Neural cell (in vitro differentiated cells): ENCODE measurements around the gene PRUNE2. TPM values are rescaled to one million over a fixed set of nuclear protein-coding genes. Genes with fewer than 3 reads are reported as not detected.

Experiments used
- H2AFZ ChIP-seq: fragments of 200-600, 300-800 bp; sonication (generic), shearing (Covaris generic); 2 replicates; pipeline ENCODE4 v1.6.0; 2014; ENCODE audit warnings: low read depth, mild to moderate bottlenecking, antibody characterized with exemption, low read length, moderate library complexity
- H3F3A ChIP-seq: fragments of 200-600 bp; shearing (Covaris generic); 2 replicates; pipeline ENCODE4 v1.6.1; 2016; ENCODE audit warnings: mild to moderate bottlenecking, moderate library complexity, mixed read lengths, antibody characterized with exemption, low read length; ENCODE audit not compliant: insufficient read depth, poor library complexity, severe bottlenecking
- H3K27ac ChIP-seq: fragments of 200-600, 300-800 bp; sonication (generic), shearing (Covaris generic); 2 replicates; pipeline ENCODE4 v1.5.1; 2014; ENCODE audit warnings: mild to moderate bottlenecking, low read length, moderate library complexity
- H3K27me3 ChIP-seq: fragments of 300-800, 200-600 bp; sonication (generic), shearing (Covaris generic); 2 replicates; pipeline ENCODE4 v1.6.0; 2014; ENCODE audit warnings: mild to moderate bottlenecking, low read depth, low read length, moderate library complexity; ENCODE audit not compliant: insufficient read depth
- H3K36me3 ChIP-seq: fragments of 300-800, 200-600 bp; sonication (generic), shearing (Covaris generic); 2 replicates; pipeline ENCODE4 v1.5.1; 2014; ENCODE audit warnings: mild to moderate bottlenecking, antibody characterized with exemption, low read length, moderate library complexity; ENCODE audit not compliant: insufficient read depth
- H3K4me2 ChIP-seq: fragments of 300-800, 200-600 bp; sonication (generic), shearing (Covaris generic); 2 replicates; pipeline ENCODE4 v1.6.0; 2014; ENCODE audit warnings: mild to moderate bottlenecking, low read length
- H3K4me3 ChIP-seq: fragments of 300-800, 200-600 bp; sonication (generic), shearing (Covaris generic); 2 replicates; pipeline ENCODE4 v1.5.1; 2014; ENCODE audit warnings: mild to moderate bottlenecking, low read length, moderate library complexity
- H3K79me2 ChIP-seq: fragments of 200-600 bp; shearing (Covaris generic); replicated peaks from 2 replicates; pipeline ENCODE4 v1.6.0; 2014; ENCODE audit warnings: mild to moderate bottlenecking, low read length, moderate library complexity; ENCODE audit not compliant: insufficient read depth
- H3K9ac ChIP-seq: fragments of 300-800, 200-600 bp; sonication (generic), shearing (Covaris generic); 2 replicates; pipeline ENCODE4 v1.6.1; 2016; ENCODE audit warnings: mild to moderate bottlenecking, low read length, mixed read lengths
- H3K9me2 ChIP-seq: fragments of 200-600 bp; shearing (Covaris generic); 2 replicates; pipeline ENCODE4 v1.6.1; 2016; ENCODE audit warnings: mild to moderate bottlenecking, low read length, mixed read lengths; ENCODE audit not compliant: insufficient read depth
- H3K9me3 ChIP-seq: fragments of 200-600, 300-800 bp; sonication (generic), shearing (Covaris generic); 2 replicates; pipeline ENCODE4 v1.6.1; 2016; ENCODE audit warnings: mild to moderate bottlenecking, mixed run types, low read length, moderate library complexity, mixed read lengths
- H4K20me1 ChIP-seq: fragments of 200-600 bp; shearing (Covaris generic); 2 replicates; pipeline ENCODE4 v1.6.1; 2016; ENCODE audit warnings: mild to moderate bottlenecking, mixed run types; ENCODE audit not compliant: insufficient read depth
- CTCF ChIP-seq: fragments of 450-650 bp; IDR thresholded peaks from 2 replicates; pipeline ENCODE4 v1.5.1; 2014; ENCODE audit warnings: antibody characterized with exemption, mild to moderate bottlenecking, moderate library complexity; ENCODE audit not compliant: poor library complexity, severe bottlenecking
- EP300 ChIP-seq: fragments of 450-650 bp; conservative IDR thresholded peaks from 2 replicates; pipeline ENCODE4 v1.6.1; 2014; ENCODE audit warnings: antibody characterized with exemption, mild to moderate bottlenecking, moderate library complexity; ENCODE audit not compliant: poor library complexity, severe bottlenecking
- EZH2 ChIP-seq: fragments of 200-600, 300-800 bp; shearing (Covaris generic), sonication (generic); IDR thresholded peaks from 2 replicates; pipeline ENCODE4 v1.6.1; 2014; ENCODE audit warnings: antibody characterized with exemption, low read length, borderline replicate concordance, mild to moderate bottlenecking; ENCODE audit not compliant: insufficient read depth, poor library complexity, severe bottlenecking
- MXI1 ChIP-seq: fragments of 450-650 bp; conservative IDR thresholded peaks from 2 replicates; pipeline ENCODE4 v1.6.1; 2014; ENCODE audit warnings: antibody characterized with exemption, mild to moderate bottlenecking; ENCODE audit not compliant: poor library complexity, severe bottlenecking
- POLR2AphosphoS5 ChIP-seq: IDR thresholded peaks from 2 replicates; pipeline ENCODE4 v1.6.1; 2012
- RAD21 ChIP-seq: fragments of 450-650 bp; conservative IDR thresholded peaks from 2 replicates; pipeline ENCODE4 v1.6.1; 2014; ENCODE audit warnings: antibody characterized with exemption, mild to moderate bottlenecking, moderate library complexity
- REST ChIP-seq: IDR thresholded peaks from 2 replicates; pipeline ENCODE4 v1.6.1; 2012; ENCODE audit warnings: borderline replicate concordance
- SMC3 ChIP-seq: fragments of 450-650 bp; conservative IDR thresholded peaks from 2 replicates; pipeline ENCODE4 v1.6.1; 2014; ENCODE audit warnings: antibody characterized with exemption, mild to moderate bottlenecking, moderate library complexity; ENCODE audit not compliant: poor library complexity
- TAF1 ChIP-seq: IDR thresholded peaks from 2 replicates; pipeline ENCODE4 v1.6.1; 2012; ENCODE audit warnings: low read depth
- polyA plus RNA-seq: library from polyadenylated mRNA; depleted of rRNA; stranded (reverse); fragments of >200 nt; gene quantifications from 2 replicates; pipeline ENCODE4 v1.2.3, GENCODE V29; 2014

The PRUNE2 gene
- polyA plus RNA-seq, 1 donor from 2014 or later: 9.7 TPM

- no peak for TF ChIP-seq RAD21
- TF ChIP-seq MXI1: no peak
- no peak for TF ChIP-seq TAF1
- TF ChIP-seq EZH2: no peak
- TF ChIP-seq POLR2AphosphoS5: no peak
- no peak for TF ChIP-seq REST
- no peak for TF ChIP-seq EP300
- TF ChIP-seq SMC3: no peak
- TF ChIP-seq CTCF: no peak
- Histone ChIP-seq H3K4me3 (no peak overlapping the region), H3K9ac (no peak overlapping the region), H3K79me2 (no peaks in the 10 kb centered on the region), H3K36me3 (no peaks in the 10 kb centered on the region), H2AFZ (no peak overlapping the region), H3K27ac (no peak overlapping the region), H3K9me2 (no peaks in the 10 kb centered on the region), H3K27me3 (no peaks in the 10 kb centered on the region), H3K4me2 (no peak overlapping the region), H3F3A (no peaks in the 10 kb centered on the region), H3K9me3 (no peaks in the 10 kb centered on the region), H4K20me1 (no peaks in the 10 kb centered on the region)
These were observed 288.3 kb downstream of the PRUNE2 start for GRCh38 chr9:76617497-76618175.

- Histone ChIP-seq H3K9me2 (no peaks in the 10 kb centered on the region), H3K36me3 (no peaks in the 10 kb centered on the region), H3K4me3 (no peak overlapping the region), H3K4me2 (no peak overlapping the region), H3K9ac (no peak overlapping the region), H3K79me2 (no peaks in the 10 kb centered on the region), H3F3A (no peaks in the 10 kb centered on the region), H3K27me3 (no peaks in the 10 kb centered on the region), H3K9me3 (no peaks in the 10 kb centered on the region), H4K20me1 (no peaks in the 10 kb centered on the region), H2AFZ (no peak overlapping the region), H3K27ac (no peak overlapping the region)
- TF ChIP-seq EZH2 (no peak), TAF1 (no peak), RAD21 (no peak), REST (no peak), EP300 (no peak), SMC3 (no peak), POLR2AphosphoS5 (no peak), CTCF (no peak), MXI1 (no peak)
These were observed 289.1 kb downstream of the PRUNE2 start for GRCh38 chr9:76616780-76617179.
